KOPT-K1 (cell line): Measurements from ENCODE around the gene PLEKHA6.

Experiments used
- H3K27ac ChIP-seq: fragments of 200-600 bp; sonication (generic); 2 replicates; pipeline ENCODE4 v1.5.1; 2016; ENCODE audit warnings: antibody characterized with exemption, mild to moderate bottlenecking, low read depth, low read length; ENCODE audit not compliant: poor library complexity, severe bottlenecking
- H3K36me3 ChIP-seq: fragments of 200-600 bp; sonication (generic); 2 replicates; pipeline ENCODE4 v1.5.1; 2017; ENCODE audit warnings: antibody characterized with exemption, mild to moderate bottlenecking, low read length, moderate library complexity; ENCODE audit not compliant: insufficient read depth
- H3K9me3 ChIP-seq: fragments of 200-600 bp; sonication (generic); 2 replicates; pipeline ENCODE4 v1.5.1; 2017; ENCODE audit warnings: antibody characterized with exemption, low read length, mild to moderate bottlenecking; ENCODE audit not compliant: insufficient read depth, poor library complexity, severe bottlenecking

PLEKHA6 gene

DNA sequence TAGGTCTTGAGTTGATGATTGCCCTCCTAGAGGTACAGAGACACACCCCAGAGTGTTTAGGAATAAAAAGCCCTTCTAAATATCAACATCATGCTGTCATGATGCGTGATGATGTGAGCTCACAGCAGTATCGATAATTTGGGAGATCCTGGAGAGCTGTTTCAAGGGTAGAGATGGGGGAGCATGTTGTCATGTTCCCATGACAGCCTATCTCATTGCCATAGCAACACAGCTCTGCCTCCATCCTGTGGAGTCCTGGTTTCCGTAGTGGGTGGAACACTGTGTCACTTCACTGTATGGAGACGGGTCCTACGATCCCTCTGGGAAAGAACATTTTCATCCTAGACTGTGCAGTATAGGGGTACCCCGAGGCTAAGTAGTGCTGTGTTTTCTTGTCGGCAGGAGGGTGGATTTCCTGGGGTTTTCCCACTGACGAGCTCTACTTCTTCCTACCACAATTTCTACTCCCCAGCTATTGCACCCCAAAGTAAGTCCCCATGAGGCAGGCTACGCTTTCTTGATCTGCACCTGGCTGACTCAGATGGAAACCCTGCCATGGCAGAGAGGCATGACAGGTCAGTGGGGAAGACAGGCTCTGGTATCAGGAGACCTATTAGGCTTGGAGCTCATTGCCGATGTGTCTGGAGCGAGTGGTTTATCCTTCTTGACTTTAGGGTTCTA, 170.6 kb downstream of the PLEKHA6 start:
- no peak overlapping the region for H3K27ac ChIP-seq
- no peaks in the 10 kb centered on the region for H3K36me3 ChIP-seq
- no peaks in the 10 kb centered on the region for H3K9me3 ChIP-seq

DNA sequence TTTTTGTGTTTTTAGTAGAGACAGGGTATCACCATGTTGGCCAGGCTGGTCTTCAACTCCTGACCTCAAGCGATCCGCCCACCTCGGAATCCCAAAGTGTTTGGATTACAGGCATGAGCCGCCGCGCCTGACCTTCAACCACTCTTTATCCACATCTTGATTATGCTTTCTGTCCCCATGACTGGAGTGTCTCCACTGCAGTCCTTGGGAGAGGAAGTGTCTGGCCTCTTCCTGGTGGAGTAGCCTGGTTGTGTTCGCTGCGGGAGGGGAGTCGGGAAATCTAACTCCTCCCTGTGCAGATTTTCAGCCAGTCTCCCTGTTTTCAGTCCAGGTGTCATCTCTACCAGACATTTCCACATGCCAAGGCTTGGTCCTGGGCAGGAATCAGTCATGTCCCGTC, 173.1 kb downstream of the PLEKHA6 start:
- Histone ChIP-seq H3K9me3 (no peaks in the 10 kb centered on the region), H3K36me3 (no peaks in the 10 kb centered on the region), H3K27ac (no peak overlapping the region)

- no peaks in the 10 kb centered on the region for H3K36me3 ChIP-seq
- no peaks in the 10 kb centered on the region for H3K9me3 ChIP-seq
- no peak overlapping the region for H3K27ac ChIP-seq
Observed at GRCh38 chr1:204181116-204181515, 178.6 kb downstream of the PLEKHA6 start.

DNA sequence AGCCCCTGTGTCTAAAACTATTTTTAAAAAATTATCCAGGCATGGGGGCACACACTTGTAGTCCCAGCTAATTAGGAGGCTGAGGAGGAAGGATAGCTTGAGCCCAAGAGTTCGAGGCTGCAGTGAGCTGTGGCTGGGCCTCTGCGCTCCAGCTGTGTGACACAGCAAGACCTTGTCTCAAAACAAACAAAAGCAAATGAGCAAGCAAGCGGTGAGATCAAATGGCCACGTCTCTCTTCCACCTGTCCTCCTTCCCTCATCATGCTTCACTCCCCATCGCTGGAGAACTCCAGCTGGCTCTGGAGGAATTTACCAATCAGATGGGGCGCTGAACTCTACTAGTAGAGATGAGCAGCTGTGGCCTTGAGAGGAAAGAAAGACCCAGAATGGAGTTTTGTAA, 179.6 kb downstream of the PLEKHA6 start:
- Histone ChIP-seq H3K36me3 (no peaks in the 10 kb centered on the region), H3K9me3 (no peaks in the 10 kb centered on the region), H3K27ac (no peak overlapping the region)

DNA sequence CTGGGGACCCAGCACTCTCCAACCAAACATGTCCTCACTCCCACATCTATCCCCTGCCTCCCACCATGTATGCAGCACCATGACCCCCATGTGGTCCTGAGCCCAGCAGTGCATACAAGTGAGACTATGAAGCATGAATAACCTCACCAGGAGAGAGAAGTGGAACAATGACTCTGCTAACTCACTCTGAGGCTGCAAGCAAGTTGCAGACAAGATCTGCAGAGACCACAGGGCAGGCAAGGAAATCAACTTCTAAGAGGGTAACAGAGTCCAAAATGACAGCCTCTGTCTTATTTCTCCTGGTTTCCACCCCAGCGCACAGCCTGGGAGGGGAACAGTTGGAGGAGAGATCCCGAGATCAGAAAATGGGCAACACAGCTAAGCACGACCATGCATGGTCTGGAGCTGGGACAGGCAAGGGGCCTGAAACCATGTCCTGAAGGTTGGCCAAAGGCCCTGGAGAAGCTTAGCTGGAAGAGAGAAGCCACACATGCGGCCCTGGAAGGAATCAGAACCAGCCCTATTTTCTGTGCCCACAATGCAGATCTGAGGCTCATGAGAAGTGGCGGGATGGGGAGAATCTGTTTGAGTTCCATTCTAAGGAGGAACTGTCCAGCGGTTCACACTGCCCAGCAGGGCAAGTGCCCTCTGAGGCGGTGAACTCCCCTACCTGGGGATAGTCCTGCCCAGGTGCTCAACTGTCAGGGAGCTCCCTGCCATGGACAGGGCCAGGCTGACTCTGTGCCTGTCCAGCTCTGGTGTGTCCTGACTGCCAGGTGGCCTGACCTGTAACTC, 181.0 kb downstream of the PLEKHA6 start:
- H3K27ac ChIP-seq, result no peak overlapping the region
- no peaks in the 10 kb centered on the region for H3K36me3 ChIP-seq
- no peaks in the 10 kb centered on the region for H3K9me3 ChIP-seq

DNA sequence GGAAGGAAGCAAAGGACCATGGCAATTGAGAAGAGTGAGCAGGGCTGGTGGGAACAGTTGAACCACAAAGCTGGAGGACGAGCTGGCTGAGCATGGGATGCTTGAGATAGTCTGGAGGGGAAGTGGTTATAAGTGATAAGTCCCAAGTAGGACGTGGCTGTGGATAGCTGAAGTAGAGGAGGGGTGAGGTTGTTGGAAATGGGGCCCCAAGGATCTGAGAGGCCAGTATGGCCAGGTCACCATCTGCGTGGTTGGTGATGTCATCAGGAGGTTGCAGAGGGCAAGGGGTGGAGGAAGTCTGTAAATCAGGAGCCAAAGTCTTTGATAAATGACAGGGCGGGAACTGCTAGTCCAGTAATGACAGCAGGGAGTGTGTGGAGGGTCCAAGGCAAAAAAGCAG, 182.6 kb downstream of the PLEKHA6 start:
- Histone ChIP-seq H3K9me3 (no peaks in the 10 kb centered on the region), H3K36me3 (no peaks in the 10 kb centered on the region), H3K27ac (no peak overlapping the region)

DNA sequence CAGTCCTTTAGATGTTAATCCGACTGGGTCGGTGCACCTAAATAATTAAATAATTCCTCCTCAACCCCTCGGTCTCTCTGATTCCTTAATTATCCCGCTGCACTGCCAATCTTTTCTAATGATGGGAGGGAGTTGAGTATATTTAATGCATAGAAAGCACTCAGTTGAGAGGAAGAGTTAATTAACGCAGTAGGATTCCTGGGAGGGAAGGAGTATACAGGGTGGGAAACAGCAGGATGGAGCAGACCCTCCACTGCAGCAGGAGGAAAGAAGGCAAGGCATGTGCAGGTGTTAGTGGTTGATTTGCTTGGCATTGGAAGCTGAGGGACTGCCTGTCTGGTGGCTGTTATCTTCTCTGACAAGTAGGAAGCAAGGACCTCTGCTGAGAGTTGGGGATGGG, 183.7 kb downstream of the PLEKHA6 start:
- Histone ChIP-seq H3K9me3 (no peaks in the 10 kb centered on the region), H3K27ac (no peak overlapping the region), H3K36me3 (no peaks in the 10 kb centered on the region)

DNA sequence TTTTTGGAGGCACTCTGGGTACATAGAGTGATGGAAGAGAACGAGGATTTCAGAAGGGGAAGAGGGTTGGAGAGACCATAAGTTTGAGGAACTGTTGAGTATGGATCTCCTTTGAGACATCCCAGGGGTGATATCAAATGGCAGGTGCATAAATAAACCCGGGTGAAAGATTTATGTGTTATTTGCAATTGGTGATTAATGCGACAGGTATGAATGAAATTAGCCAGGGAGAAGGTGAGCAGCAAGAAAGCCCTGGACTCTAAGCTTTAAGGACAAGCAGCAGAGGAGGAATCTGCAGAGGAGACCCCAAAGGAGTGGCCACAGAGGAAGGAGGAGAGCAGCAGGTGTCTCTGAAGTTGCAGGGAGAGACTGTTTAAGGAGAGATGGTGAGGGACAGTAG, 184.8 kb downstream of the PLEKHA6 start:
- H3K9me3 ChIP-seq, result peaks cover 10% of the 10 kb centered on the region

DNA sequence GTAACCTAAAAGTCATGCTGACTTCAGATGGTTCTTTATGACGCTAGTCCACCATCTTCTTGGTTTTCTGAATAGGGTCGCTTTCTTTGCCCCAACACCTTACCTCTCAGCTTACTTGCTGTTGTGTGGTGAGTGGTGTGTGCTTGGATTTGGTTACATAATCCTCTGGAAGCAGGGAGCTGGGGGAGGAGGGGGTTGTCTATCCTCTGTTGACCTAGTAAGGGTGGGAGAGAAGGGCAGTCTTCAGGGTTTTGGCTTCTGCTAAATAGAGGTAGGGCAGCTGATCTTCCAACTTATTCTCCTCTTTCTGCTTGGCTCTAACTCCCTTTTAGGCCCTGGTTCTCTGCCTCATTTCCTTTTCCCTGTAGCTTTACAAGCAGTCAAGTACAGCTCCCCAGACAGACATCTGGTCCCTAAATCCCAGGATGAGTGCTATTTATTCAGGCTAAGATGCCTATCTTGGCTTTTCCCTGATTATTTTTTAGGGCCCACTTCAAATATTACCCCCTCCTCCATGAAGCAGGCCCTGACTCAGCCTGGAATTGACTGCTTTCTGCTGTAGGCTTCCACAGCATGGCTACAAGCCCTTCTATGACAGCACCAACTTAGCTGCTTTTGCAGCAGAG, 187.2 kb downstream of the PLEKHA6 start:
- no peaks in the 10 kb centered on the region for H3K36me3 ChIP-seq
- H3K27ac ChIP-seq, result no peak overlapping the region
- H3K9me3 ChIP-seq, result peaks cover 25% of the 10 kb centered on the region

More for the DNA sequence above, 184.8 kb downstream of the PLEKHA6 start:
- Histone ChIP-seq H3K27ac (no peak overlapping the region), H3K36me3 (no peaks in the 10 kb centered on the region)

GRCh38 chr1:204171751-204172178, 188.0 kb downstream of the PLEKHA6 start:
- Histone ChIP-seq H3K27ac (no peak overlapping the region), H3K9me3 (peaks cover 25% of the 10 kb centered on the region), H3K36me3 (no peaks in the 10 kb centered on the region)

DNA sequence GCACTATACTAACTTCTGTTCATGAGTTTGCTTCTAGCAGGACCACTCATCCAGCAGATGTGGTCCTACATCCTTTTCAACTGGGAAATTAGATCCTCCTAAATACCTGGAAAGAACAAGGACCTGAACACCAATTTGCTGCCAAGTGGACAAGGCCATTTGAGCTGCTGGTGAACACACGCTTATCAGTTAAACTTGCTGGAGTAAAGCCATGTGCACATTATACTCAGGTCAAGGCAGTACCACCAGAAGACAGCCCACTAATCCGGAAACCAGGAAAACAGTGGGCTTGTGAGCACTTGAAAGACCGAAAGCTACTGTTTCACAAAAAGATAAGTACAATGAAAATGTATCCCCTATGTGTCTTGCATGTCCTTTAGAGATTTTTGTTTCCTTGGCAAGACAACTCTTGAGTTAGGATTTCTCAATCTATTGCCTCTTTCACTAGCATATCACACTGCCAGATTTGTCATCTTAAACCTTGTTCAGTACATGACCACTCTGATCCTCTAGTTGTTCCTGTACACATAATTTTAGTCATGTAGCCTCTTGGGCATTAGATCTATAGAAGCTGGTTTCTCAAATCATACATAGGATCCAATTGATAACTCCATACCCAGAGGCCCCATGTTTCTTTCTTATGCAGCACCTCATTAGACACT, 189.1 kb downstream of the PLEKHA6 start:
- H3K9me3 ChIP-seq, result peaks cover 25% of the 10 kb centered on the region
- H3K27ac ChIP-seq, result no peak overlapping the region

GRCh38 chr1:204169858-204170257, 189.9 kb downstream of the PLEKHA6 start:
- peaks cover 25% of the 10 kb centered on the region for H3K9me3 ChIP-seq
- H3K27ac ChIP-seq, result no peak overlapping the region

More for the DNA sequence above, 189.1 kb downstream of the PLEKHA6 start:
- H3K36me3 ChIP-seq, result no peaks in the 10 kb centered on the region

More at GRCh38 chr1:204169858-204170257, 189.9 kb downstream of the PLEKHA6 start:
- H3K36me3 ChIP-seq, result no peaks in the 10 kb centered on the region
